ENCODE results near the gene DNAH7. TPM values are rescaled to one million over a fixed set of nuclear protein-coding genes. Genes with fewer than 3 reads are reported as not detected.

Gene DNAH7
- total and polyA plus RNA-seq, 12 donors: 0.36 to 3.6 (median 1.4) TPM

DNA sequence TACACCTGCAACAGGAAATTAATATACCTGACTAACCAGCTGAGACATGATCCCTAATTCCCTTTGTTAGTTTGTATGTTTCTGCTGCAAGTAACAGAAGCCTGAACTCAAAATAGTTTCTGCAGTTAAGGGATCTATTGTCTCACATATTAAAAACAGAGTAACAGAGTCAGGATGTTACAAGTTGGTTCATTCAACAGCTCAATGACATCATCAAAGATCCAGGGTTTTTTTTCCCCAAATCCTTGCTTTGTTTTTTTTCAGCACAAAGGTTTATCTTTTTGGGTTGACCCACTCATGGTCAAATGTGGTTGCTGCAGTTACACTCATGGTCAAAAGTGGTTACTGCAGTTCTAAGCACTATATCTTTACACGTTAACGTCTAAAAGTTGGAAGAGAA, 35.0 kb upstream of the DNAH7 start:
- TF ChIP-seq POLR2A (IDR thresholded peaks at IDR 0.05): no peak
- TF ChIP-seq, protein P1, sequence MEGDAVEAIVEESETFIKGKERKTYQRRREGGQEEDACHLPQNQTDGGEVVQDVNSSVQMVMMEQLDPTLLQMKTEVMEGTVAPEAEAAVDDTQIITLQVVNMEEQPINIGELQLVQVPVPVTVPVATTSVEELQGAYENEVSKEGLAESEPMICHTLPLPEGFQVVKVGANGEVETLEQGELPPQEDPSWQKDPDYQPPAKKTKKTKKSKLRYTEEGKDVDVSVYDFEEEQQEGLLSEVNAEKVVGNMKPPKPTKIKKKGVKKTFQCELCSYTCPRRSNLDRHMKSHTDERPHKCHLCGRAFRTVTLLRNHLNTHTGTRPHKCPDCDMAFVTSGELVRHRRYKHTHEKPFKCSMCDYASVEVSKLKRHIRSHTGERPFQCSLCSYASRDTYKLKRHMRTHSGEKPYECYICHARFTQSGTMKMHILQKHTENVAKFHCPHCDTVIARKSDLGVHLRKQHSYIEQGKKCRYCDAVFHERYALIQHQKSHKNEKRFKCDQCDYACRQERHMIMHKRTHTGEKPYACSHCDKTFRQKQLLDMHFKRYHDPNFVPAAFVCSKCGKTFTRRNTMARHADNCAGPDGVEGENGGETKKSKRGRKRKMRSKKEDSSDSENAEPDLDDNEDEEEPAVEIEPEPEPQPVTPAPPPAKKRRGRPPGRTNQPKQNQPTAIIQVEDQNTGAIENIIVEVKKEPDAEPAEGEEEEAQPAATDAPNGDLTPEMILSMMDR (IDR thresholded peaks at IDR 0.05): no peak
- intact Hi-C loops (cut with DNase I): no loop called here
- no peaks in the 10 kb centered on the region for H3K27me3 ChIP-seq
- no peak overlapping the region for H3K4me3 ChIP-seq
- no peaks in the 10 kb centered on the region for H3K9me3 ChIP-seq (replicated peaks in 1 of 3)
- WGBS, 4 donors: 92 to 98% (median 96%) methylated on average over 2 of the region's 2 CpGs
- no peaks in the 10 kb centered on the region for H3K36me3 ChIP-seq (replicated peaks in 1 of 2)
- no peak for DNase-seq
- no peak overlapping the region for H3K27ac ChIP-seq
- peaks cover 0 to 10% of the 10 kb centered on the region in 2 donors for H3K4me1 ChIP-seq (replicated peaks in 1 of 2)

DNA sequence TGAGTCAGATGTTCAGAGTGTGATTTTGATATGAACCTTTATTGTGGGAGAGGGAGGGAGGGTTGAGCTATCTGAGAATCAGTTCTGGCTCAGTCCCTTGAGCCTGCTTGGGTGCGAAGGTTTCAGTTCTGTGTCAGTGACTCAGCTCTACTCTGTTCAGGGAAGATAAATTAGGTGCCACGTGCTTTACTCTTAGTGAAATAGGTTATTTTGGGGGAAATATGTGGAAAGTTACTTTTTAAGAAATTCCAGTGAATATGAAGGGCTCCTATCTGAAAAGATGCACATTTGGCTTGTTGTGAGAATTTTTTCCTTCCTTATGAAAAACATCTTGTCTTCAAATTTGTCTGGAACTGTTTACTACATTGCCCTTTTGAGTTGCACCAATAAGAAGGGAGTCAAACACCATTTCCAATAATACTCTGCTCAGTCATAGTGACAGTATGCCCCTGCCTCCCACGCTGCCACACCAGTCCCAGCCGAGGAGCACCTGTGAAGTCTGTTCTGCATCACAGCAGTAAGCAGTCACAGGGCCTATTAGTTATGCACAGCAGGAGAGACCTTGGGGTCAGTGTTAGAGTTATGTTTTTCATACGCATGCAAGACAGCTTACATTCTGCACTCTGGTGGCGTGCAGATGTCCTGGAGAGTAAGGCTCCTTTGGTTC, 32.8 kb upstream of the DNAH7 start:
- Histone ChIP-seq H3K9me3 (replicated peaks in 1 of 3) (no peaks in the 10 kb centered on the region), H3K36me3 (replicated peaks in 1 of 2) (no peaks in the 10 kb centered on the region), H3K4me1 (replicated peaks in 1 of 2) (peaks cover 0 to 10% of the 10 kb centered on the region in 2 donors), H3K27me3 (no peaks in the 10 kb centered on the region), H3K27ac (peak overlapping the region in 1 of 5 donors; percentile 25), H3K4me3 (no peak overlapping the region)
- no peak for TF ChIP-seq POLR2A (IDR thresholded peaks at IDR 0.05)
- TF ChIP-seq, protein P1 (IDR thresholded peaks at IDR 0.05): no peak
- WGBS, 4 donors: 39 to 44% (median 40%) methylated on average over 5 to 6 of the region's 6 CpGs
- intact Hi-C loops (cut with DNase I): no loop called here
- DNase-seq: peak in 6 of 7 donors; percentile 44 to 65 (median 52)

DNA sequence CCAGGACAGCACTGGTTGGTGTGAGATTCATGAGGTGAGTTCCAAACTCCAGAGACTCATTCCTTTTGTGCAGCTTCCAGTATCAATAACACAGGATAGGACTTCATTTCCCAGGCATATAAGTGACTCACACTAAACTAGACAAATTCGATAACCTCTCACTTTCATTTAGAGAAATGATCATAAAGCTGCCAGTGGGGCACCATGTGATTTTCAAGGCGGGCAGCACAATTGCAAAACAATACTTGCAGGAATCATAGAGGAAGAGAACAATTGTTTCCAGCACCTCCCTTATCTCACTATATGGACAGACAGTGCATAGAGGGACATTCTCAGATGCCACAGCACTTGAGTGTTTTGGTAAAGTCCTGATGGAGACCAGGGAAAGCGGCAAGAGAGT, 31.3 kb upstream of the DNAH7 start:
- Histone ChIP-seq H3K4me1 (replicated peaks in 1 of 2) (peaks cover 0 to 10% of the 10 kb centered on the region in 2 donors), H3K27me3 (no peaks in the 10 kb centered on the region), H3K4me3 (no peak overlapping the region), H3K36me3 (replicated peaks in 1 of 2) (no peaks in the 10 kb centered on the region), H3K27ac (no peak overlapping the region), H3K9me3 (replicated peaks in 1 of 3) (no peaks in the 10 kb centered on the region)
- TF ChIP-seq, protein P1 (IDR thresholded peaks at IDR 0.05): no peak
- no peak for TF ChIP-seq POLR2A (IDR thresholded peaks at IDR 0.05)
- WGBS, 4 donors: 77 to 91% (median 82%) methylated on average over 3 of the region's 3 CpGs
- intact Hi-C loops (cut with DNase I): no loop called here
- DNase-seq: no peak

DNA sequence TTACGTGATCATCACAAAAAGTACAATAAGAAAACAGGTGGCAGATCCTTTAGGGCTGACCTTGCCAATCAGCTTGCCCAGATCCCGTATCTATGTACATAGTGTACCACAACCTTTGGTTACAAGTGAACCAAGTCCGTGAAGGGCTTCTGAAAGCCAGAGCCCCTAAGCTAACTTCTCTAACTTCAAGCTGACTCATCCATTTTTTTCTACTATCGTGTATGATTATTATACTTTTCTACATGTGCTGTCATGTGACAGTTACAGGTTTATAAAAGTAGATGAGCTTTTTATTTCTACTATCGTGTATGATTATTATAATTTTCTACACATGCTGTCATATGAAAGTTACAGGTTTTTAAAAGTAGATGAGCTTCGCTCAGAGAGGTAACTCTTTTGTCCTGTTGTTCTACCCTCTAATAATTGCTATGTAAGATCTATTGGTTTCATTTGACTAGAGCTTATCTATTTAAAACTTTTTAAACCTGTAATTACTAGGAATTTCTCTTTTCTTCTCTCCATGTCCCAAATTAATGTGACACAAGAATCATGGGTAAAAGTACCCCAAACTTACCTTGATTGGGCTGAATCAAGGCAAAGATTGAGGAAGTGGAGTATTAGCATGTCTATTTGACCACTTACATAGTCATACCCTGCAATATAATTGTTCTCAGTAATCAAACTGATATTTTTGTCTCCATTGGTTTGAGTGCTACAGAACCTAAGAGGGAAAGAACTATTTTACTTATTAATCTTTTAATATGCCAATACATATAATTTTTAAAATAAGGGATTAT, 29.4 kb upstream of the DNAH7 start:
- Histone ChIP-seq H3K4me1 (replicated peaks in 1 of 2) (peaks cover 0 to 10% of the 10 kb centered on the region in 2 donors), H3K27me3 (no peaks in the 10 kb centered on the region), H3K9me3 (replicated peaks in 1 of 3) (no peaks in the 10 kb centered on the region), H3K27ac (no peak overlapping the region), H3K36me3 (replicated peaks in 1 of 2) (no peaks in the 10 kb centered on the region), H3K4me3 (no peak overlapping the region)
- intact Hi-C loops (cut with DNase I): no loop called here
- 78 to 93% (median 85%) methylated on average over 6 of the region's 6 CpGs for WGBS, 4 donors
- TF ChIP-seq, protein P1 (IDR thresholded peaks at IDR 0.05): no peak
- no peak for TF ChIP-seq POLR2A (IDR thresholded peaks at IDR 0.05)
- no peak for DNase-seq

Data from adrenal gland (tissue), 12 donors.